ENCODE data around the gene ATXN1.

DNA sequence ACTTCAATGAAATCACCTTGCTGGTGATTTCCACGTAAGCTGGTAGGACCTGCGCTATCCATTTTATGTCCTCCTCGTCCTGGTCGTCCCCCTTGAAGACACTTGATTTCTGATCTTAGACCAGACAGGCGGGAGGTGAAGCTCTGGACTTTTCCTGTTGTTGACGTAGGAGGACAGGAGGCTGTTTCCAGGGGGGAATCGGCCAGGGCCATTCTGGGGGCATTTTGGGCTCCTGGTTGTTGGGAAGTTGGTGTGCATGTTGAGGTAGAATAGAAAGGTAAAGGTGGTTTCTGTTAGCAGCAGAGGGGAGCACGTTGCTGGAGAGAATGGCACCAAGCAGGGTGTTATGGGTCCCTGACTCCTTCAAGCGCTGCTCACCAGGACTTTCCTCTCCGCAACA, 466.9 kb downstream of the ATXN1 start:
- TF ChIP-seq, protein P1, sequence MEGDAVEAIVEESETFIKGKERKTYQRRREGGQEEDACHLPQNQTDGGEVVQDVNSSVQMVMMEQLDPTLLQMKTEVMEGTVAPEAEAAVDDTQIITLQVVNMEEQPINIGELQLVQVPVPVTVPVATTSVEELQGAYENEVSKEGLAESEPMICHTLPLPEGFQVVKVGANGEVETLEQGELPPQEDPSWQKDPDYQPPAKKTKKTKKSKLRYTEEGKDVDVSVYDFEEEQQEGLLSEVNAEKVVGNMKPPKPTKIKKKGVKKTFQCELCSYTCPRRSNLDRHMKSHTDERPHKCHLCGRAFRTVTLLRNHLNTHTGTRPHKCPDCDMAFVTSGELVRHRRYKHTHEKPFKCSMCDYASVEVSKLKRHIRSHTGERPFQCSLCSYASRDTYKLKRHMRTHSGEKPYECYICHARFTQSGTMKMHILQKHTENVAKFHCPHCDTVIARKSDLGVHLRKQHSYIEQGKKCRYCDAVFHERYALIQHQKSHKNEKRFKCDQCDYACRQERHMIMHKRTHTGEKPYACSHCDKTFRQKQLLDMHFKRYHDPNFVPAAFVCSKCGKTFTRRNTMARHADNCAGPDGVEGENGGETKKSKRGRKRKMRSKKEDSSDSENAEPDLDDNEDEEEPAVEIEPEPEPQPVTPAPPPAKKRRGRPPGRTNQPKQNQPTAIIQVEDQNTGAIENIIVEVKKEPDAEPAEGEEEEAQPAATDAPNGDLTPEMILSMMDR (conservative IDR thresholded peaks at IDR 0.05; ENCODE audit: low read depth, low read length) = no peak
- TF ChIP-seq EZH2 (IDR thresholded peaks at IDR 0.05; ENCODE audit: borderline replicate concordance, low read depth, low read length, poor library complexity, severe bottlenecking) = no peak
